ENCODE data around the gene RNF152. TPM values are rescaled to one million over a fixed set of nuclear protein-coding genes. Genes with fewer than 3 reads are reported as not detected.

RNF152 gene
- total RNA-seq, 1 experiment from 2014 or later = 8.8 TPM

GRCh38 chr18:61852496-61852895 lies 40.3 kb downstream of the RNF152 start:
- H3K4me3 ChIP-seq (ENCODE audit: insufficient read depth, low read depth, low read length) = no peak overlapping the region
- no peak for DNase-seq
- no peaks in the 10 kb centered on the region for H3K27me3 ChIP-seq (ENCODE audit: control insufficient read depth, insufficient read depth, low read length)
- no peaks in the 10 kb centered on the region for H3K36me3 ChIP-seq (replicated peaks; ENCODE audit: control insufficient read depth, insufficient read depth, low read length)

GRCh38 chr18:61851940-61852451 lies 40.8 kb downstream of the RNF152 start:
- Histone ChIP-seq H3K36me3 (replicated peaks; ENCODE audit: control insufficient read depth, insufficient read depth, low read length) (no peaks in the 10 kb centered on the region), H3K4me3 (ENCODE audit: insufficient read depth, low read depth, low read length) (no peak overlapping the region), H3K27me3 (ENCODE audit: control insufficient read depth, insufficient read depth, low read length) (no peaks in the 10 kb centered on the region)
- no peak for DNase-seq

GRCh38 chr18:61851279-61851678 lies 41.5 kb downstream of the RNF152 start:
- DNase-seq = no peak
- no peak overlapping the region for H3K4me3 ChIP-seq (ENCODE audit: insufficient read depth, low read depth, low read length)
- H3K36me3 ChIP-seq (replicated peaks; ENCODE audit: control insufficient read depth, insufficient read depth, low read length) = no peaks in the 10 kb centered on the region
- H3K27me3 ChIP-seq (ENCODE audit: control insufficient read depth, insufficient read depth, low read length) = no peaks in the 10 kb centered on the region

GRCh38 chr18:61850756-61851155 lies 42.1 kb downstream of the RNF152 start:
- no peak overlapping the region for H3K4me3 ChIP-seq (ENCODE audit: insufficient read depth, low read depth, low read length)
- H3K27me3 ChIP-seq (ENCODE audit: control insufficient read depth, insufficient read depth, low read length) = no peaks in the 10 kb centered on the region
- H3K36me3 ChIP-seq (replicated peaks; ENCODE audit: control insufficient read depth, insufficient read depth, low read length) = no peaks in the 10 kb centered on the region
- DNase-seq = no peak

GRCh38 chr18:61847164-61847791 lies 45.5 kb downstream of the RNF152 start:
- Histone ChIP-seq H3K4me3 (ENCODE audit: insufficient read depth, low read depth, low read length) (no peak overlapping the region), H3K27me3 (ENCODE audit: control insufficient read depth, insufficient read depth, low read length) (no peaks in the 10 kb centered on the region), H3K36me3 (replicated peaks; ENCODE audit: control insufficient read depth, insufficient read depth, low read length) (no peaks in the 10 kb centered on the region)
- DNase-seq = no peak

- Histone ChIP-seq H3K27me3 (ENCODE audit: control insufficient read depth, insufficient read depth, low read length) (no peaks in the 10 kb centered on the region), H3K36me3 (replicated peaks; ENCODE audit: control insufficient read depth, insufficient read depth, low read length) (no peaks in the 10 kb centered on the region), H3K4me3 (ENCODE audit: insufficient read depth, low read depth, low read length) (no peak overlapping the region)
- no peak for DNase-seq
These were observed 47.6 kb downstream of the RNF152 start for GRCh38 chr18:61845197-61845596.

GRCh38 chr18:61844726-61845125 lies 48.1 kb downstream of the RNF152 start:
- no peak overlapping the region for H3K4me3 ChIP-seq (ENCODE audit: insufficient read depth, low read depth, low read length)

GRCh38 chr18:61842146-61842545 lies 50.7 kb downstream of the RNF152 start:
- no peaks in the 10 kb centered on the region for H3K36me3 ChIP-seq (replicated peaks; ENCODE audit: control insufficient read depth, insufficient read depth, low read length)
- H3K27me3 ChIP-seq (ENCODE audit: control insufficient read depth, insufficient read depth, low read length) = no peaks in the 10 kb centered on the region
- DNase-seq = no peak
- no peak overlapping the region for H3K4me3 ChIP-seq (ENCODE audit: insufficient read depth, low read depth, low read length)

More at GRCh38 chr18:61844726-61845125, 48.1 kb downstream of the RNF152 start:
- Histone ChIP-seq H3K27me3 (ENCODE audit: control insufficient read depth, insufficient read depth, low read length) (no peaks in the 10 kb centered on the region), H3K36me3 (replicated peaks; ENCODE audit: control insufficient read depth, insufficient read depth, low read length) (no peaks in the 10 kb centered on the region)
- no peak for DNase-seq

- H3K27me3 ChIP-seq (ENCODE audit: control insufficient read depth, insufficient read depth, low read length) = no peaks in the 10 kb centered on the region
- H3K4me3 ChIP-seq (ENCODE audit: insufficient read depth, low read depth, low read length) = no peak overlapping the region
- DNase-seq = no peak
- no peaks in the 10 kb centered on the region for H3K36me3 ChIP-seq (replicated peaks; ENCODE audit: control insufficient read depth, insufficient read depth, low read length)
These were observed 51.1 kb downstream of the RNF152 start for GRCh38 chr18:61841706-61842105.

- Histone ChIP-seq H3K4me3 (ENCODE audit: insufficient read depth, low read depth, low read length) (no peak overlapping the region), H3K27me3 (ENCODE audit: control insufficient read depth, insufficient read depth, low read length) (no peaks in the 10 kb centered on the region), H3K36me3 (replicated peaks; ENCODE audit: control insufficient read depth, insufficient read depth, low read length) (no peaks in the 10 kb centered on the region)
- DNase-seq = no peak
These were observed 52.5 kb downstream of the RNF152 start for GRCh38 chr18:61840324-61840723.

GRCh38 chr18:61838521-61838920 lies 54.3 kb downstream of the RNF152 start:
- Histone ChIP-seq H3K4me3 (ENCODE audit: insufficient read depth, low read depth, low read length) (no peak overlapping the region), H3K36me3 (replicated peaks; ENCODE audit: control insufficient read depth, insufficient read depth, low read length) (no peaks in the 10 kb centered on the region), H3K27me3 (ENCODE audit: control insufficient read depth, insufficient read depth, low read length) (no peaks in the 10 kb centered on the region)
- DNase-seq = no peak

- Histone ChIP-seq H3K4me3 (ENCODE audit: insufficient read depth, low read depth, low read length) (no peak overlapping the region), H3K27me3 (ENCODE audit: control insufficient read depth, insufficient read depth, low read length) (no peaks in the 10 kb centered on the region), H3K36me3 (replicated peaks; ENCODE audit: control insufficient read depth, insufficient read depth, low read length) (no peaks in the 10 kb centered on the region)
- DNase-seq = no peak
These were observed 58.8 kb downstream of the RNF152 start for GRCh38 chr18:61833978-61834377.

- no peak overlapping the region for H3K4me3 ChIP-seq (ENCODE audit: insufficient read depth, low read depth, low read length)
- no peaks in the 10 kb centered on the region for H3K27me3 ChIP-seq (ENCODE audit: control insufficient read depth, insufficient read depth, low read length)
- no peaks in the 10 kb centered on the region for H3K36me3 ChIP-seq (replicated peaks; ENCODE audit: control insufficient read depth, insufficient read depth, low read length)
- DNase-seq = no peak
These were observed 59.4 kb downstream of the RNF152 start for GRCh38 chr18:61833387-61833786.

- Histone ChIP-seq H3K4me3 (ENCODE audit: insufficient read depth, low read depth, low read length) (no peak overlapping the region), H3K27me3 (ENCODE audit: control insufficient read depth, insufficient read depth, low read length) (no peaks in the 10 kb centered on the region), H3K36me3 (replicated peaks; ENCODE audit: control insufficient read depth, insufficient read depth, low read length) (no peaks in the 10 kb centered on the region)
- no peak for DNase-seq
These were observed 59.9 kb downstream of the RNF152 start for GRCh38 chr18:61832858-61833257.

GRCh38 chr18:61831071-61831470 lies 61.7 kb downstream of the RNF152 start:
- Histone ChIP-seq H3K36me3 (replicated peaks; ENCODE audit: control insufficient read depth, insufficient read depth, low read length) (no peaks in the 10 kb centered on the region), H3K4me3 (ENCODE audit: insufficient read depth, low read depth, low read length) (no peak overlapping the region)

GRCh38 chr18:61829108-61829507 lies 63.7 kb downstream of the RNF152 start:
- Histone ChIP-seq H3K4me3 (ENCODE audit: insufficient read depth, low read depth, low read length) (no peak overlapping the region), H3K36me3 (replicated peaks; ENCODE audit: control insufficient read depth, insufficient read depth, low read length) (no peaks in the 10 kb centered on the region), H3K27me3 (ENCODE audit: control insufficient read depth, insufficient read depth, low read length) (no peaks in the 10 kb centered on the region)
- DNase-seq = no peak

More at GRCh38 chr18:61831071-61831470, 61.7 kb downstream of the RNF152 start:
- no peaks in the 10 kb centered on the region for H3K27me3 ChIP-seq (ENCODE audit: control insufficient read depth, insufficient read depth, low read length)
- DNase-seq = no peak

All from H7 (cell line).